KOPT-K1 (cell line): ENCODE data around the gene RPSA.

Source experiments
- H3K27ac ChIP-seq: fragments of 200-600 bp; sonication (generic); 2 replicates; pipeline ENCODE4 v1.5.1; 2016; ENCODE audit warnings: antibody characterized with exemption, mild to moderate bottlenecking, low read depth, low read length; ENCODE audit not compliant: poor library complexity, severe bottlenecking
- H3K36me3 ChIP-seq: fragments of 200-600 bp; sonication (generic); 2 replicates; pipeline ENCODE4 v1.5.1; 2017; ENCODE audit warnings: antibody characterized with exemption, mild to moderate bottlenecking, low read length, moderate library complexity; ENCODE audit not compliant: insufficient read depth
- H3K9me3 ChIP-seq: fragments of 200-600 bp; sonication (generic); 2 replicates; pipeline ENCODE4 v1.5.1; 2017; ENCODE audit warnings: antibody characterized with exemption, low read length, mild to moderate bottlenecking; ENCODE audit not compliant: insufficient read depth, poor library complexity, severe bottlenecking

The RPSA gene

DNA sequence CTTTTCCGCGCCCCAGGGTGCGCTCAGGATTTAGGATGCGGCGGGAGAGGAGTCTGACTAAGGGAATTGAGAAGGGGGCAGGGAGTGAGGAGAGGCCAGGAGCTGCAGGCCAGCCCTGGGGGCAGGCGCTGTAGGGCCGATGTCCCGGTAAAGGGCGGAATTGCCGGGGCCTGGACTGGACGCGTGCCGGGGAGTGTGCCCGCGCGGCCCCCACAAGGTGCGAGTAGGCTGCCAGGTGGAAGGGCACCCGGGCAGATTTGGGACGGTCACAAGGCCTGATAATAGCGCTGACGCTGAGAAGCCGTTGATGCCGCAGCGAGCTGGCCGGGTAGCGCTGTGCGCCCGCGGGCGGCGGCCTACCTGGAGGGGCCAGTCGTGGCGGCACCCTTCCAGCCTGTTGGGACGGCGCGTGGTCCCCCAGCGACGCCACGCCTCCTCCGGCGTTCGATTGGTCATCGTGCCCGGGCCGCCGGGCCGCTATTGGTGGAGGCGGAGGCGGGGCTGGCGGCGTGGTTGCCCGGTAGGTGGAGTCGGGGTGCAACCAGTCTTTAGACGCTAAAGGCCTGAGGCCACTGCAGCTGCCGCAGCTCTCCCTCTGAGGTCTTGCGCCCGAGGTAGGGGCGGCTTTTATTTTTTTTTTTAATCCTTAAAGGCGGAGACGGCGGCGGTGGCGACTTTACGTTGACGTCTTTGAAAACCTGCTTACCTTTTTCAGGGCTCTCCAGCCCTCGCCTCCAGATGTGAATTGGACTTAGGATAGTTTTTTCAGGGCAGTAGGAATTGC lies 22.4 kb upstream of the RPSA start:
- H3K9me3 ChIP-seq, result no peaks in the 10 kb centered on the region
- H3K27ac ChIP-seq, result peak overlapping the region; percentile 91
- peaks cover 26% of the 10 kb centered on the region for H3K36me3 ChIP-seq

DNA sequence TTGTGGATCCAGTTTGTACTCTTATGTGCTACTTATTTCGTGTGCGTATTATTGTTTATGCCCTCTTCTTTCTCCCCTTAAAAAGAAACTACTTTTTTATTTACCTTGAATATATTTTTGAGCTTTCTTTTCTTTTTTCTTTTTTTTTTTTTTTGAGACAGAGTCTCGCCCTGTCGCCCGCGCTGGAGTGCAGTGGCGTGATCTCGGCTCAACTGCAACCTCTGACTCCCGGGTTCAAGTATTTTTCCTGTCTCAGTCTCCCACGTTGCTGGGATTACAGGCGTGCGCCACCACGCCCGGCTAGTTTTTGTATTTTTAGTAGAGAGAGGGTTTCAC lies 21.9 kb upstream of the RPSA start:
- H3K36me3 ChIP-seq, result peaks cover 32% of the 10 kb centered on the region
- no peaks in the 10 kb centered on the region for H3K9me3 ChIP-seq
- H3K27ac ChIP-seq, result no peak overlapping the region

DNA sequence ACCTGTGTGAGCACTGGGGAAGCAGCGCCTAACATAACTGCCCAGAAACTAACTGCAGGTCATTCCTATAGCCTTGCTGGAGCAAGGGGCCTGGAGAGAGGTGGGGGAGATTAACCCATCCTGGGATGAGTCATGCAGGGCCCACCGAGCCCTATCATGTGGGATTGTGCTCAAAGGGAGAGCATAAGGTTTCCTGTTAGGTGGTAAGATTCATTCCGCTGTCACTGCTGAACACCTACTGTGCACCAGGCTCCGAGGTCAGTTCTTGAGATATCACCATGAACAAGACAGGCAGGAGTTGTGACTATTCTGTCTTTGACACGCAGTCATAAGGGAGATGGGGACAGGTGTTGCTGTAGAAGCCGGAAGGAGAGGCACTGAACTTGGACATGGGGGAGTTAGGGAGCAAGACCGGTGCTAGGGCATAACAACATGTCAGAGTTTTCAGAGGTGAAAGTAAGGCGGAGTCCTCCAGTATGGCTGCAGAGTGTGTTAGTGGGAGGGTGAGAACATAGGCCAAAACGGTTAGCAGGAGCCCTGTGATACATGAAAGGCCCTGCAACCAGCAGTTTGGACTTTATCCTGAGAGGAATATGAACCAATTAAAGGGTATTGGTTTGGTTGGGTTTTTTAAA lies 20.9 kb upstream of the RPSA start:
- H3K36me3 ChIP-seq, result peaks cover 41% of the 10 kb centered on the region
- no peak overlapping the region for H3K27ac ChIP-seq
- H3K9me3 ChIP-seq, result no peaks in the 10 kb centered on the region

DNA sequence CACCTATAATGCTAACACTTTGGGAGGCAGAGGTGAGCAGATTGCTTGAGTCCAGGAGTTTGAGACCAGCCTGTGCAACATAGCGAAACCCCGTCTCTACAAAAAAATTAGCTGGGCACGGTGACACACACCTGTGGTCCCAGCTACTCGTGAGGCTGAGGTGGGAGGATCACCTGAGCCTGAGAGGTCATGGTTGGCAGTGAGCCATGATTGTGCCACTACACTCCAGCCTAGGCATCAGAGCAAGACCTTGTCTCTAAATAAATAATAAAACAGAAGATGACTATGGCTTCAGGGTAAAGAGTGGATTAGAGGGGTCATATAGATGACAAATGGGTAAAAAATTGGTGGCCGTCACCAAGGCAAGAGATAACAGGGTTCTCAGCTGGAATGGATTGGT lies 20.2 kb upstream of the RPSA start:
- Histone ChIP-seq H3K36me3 (peaks cover 49% of the 10 kb centered on the region), H3K9me3 (no peaks in the 10 kb centered on the region), H3K27ac (no peak overlapping the region)

DNA sequence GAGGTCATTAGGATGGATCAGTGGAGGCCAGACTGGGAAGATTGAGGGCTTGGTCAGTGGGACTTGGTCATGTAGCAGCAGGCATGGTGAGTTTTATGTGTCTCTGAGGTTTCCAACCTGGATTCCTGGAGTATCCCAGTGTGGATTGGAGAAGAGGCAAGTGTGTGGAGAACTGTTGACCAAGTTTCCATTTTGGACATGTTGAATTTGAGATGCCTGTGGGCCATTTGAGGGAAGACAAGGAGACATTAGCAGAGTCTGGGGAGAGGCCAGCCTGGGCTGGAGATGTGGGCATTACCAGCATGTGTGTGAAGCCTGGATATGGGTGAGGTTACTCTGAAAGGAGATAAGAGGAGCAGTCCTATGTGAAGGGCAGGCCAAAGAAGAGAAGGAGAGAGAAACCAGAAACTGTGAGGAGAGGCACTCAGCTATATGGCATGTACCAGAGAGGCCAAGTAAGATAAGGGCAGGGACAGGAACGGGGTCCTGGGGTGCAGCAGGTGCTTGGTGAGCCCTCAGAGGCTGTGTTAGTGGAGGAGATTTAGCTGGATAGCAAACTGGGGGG lies 19.0 kb upstream of the RPSA start:
- Histone ChIP-seq H3K27ac (no peak overlapping the region), H3K36me3 (peaks cover 60% of the 10 kb centered on the region)

DNA sequence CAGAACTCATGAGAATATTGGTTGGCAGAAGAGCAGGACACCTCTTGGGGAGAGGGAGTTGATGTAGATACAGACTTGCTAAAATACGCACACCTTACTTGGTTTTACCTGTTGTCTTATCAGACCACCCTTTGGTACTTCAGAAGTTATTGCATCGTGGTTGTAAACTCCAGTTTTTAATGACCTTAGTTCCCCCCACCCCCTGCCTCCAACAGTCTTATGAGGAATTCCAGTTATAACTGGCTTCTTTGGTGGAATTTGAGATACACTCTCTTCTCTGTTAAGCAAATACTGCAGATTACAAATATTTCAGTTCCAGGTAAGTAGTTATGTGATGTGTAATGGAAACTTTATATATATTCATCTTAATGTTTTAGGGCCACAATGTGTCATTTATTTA lies 18.4 kb upstream of the RPSA start:
- no peak overlapping the region for H3K27ac ChIP-seq
- H3K36me3 ChIP-seq, result peaks cover 67% of the 10 kb centered on the region
- H3K9me3 ChIP-seq, result no peaks in the 10 kb centered on the region

More for the DNA sequence above, 19.0 kb upstream of the RPSA start:
- no peaks in the 10 kb centered on the region for H3K9me3 ChIP-seq

DNA sequence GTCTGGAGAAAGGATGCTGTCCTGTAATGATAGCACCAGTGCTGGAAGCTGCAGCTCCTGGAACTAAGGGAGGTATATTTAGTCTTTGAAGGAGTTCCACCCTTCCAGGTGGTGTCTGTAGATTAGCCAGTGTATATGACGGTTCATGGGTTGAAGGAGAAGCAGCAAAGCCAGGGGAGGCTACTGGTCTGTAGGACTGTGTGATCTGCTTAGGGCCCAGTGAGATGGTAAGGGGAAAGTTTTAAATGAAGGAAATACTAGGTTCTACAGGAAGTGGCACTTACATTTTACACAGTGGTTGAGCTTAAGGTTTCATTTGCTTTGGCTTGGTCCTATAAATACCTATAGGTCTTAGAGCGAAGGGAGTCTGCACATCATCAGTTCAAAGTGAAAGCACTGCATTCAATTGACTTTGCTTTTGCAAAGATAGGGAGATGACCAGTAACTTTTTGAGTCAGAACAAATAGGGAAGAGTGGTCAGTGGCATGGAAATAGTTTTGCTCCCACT lies 17.7 kb upstream of the RPSA start:
- no peak overlapping the region for H3K27ac ChIP-seq
- H3K9me3 ChIP-seq, result no peaks in the 10 kb centered on the region
- peaks cover 74% of the 10 kb centered on the region for H3K36me3 ChIP-seq

DNA sequence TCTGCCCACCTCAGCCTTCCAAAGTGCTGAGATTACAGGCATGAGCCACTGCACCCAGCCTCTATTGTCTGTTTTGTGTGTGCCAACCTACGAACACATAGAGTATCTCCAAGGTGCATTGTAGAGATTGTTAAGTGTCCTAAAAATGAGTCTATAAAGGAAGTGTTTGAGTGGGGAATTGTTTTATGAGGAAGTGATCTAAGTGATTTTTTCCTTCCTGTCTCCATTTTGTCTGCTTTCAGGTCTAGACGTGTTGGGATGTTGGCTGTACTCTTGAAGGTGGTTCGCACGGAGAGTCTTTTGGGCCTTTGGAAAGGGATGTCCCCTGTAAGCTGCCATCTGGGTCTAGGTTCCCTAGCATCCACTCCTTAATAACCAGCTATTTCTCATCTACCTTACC lies 16.3 kb upstream of the RPSA start:
- Histone ChIP-seq H3K9me3 (no peaks in the 10 kb centered on the region), H3K36me3 (peaks cover 83% of the 10 kb centered on the region), H3K27ac (no peak overlapping the region)

DNA sequence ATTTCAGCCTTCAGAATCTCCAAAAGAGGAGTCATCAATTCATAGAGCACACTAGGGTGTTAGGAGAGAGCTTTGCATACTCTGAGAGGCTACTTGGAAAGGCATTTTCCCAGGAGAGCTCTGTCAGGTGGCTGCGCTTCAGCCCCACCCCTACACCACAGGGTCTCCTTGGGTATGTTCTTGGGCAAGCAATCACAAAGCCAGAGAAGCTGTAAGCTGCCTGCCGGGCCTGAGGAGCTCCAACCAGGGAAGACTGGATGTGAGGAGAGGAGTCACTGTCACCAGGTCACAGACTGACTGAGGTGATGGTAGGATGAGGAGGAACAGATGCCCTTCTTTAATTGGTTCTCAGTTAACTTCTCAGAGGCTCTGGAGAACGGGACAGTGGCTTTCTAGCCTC lies 9.8 kb upstream of the RPSA start:
- H3K27ac ChIP-seq, result no peak overlapping the region

DNA sequence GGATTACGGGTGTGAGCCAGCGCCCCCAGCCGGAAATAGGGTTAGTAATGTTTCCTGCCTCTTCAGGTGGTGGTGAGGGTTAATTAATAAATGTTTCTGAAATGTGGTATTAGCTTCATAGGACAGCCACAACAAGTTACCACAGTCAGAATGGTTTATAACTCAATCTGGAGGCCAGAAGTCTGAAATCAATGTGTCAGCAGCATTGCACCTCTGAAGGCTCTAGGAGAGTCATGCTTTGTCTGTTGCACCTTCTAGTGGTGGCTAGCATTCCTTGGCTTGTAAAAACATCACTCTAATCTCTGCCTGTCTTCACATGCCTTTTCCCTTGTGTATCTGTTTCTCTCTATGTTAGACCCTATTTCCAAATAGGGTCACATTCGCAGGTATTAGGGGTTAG lies 7.8 kb upstream of the RPSA start:
- Histone ChIP-seq H3K27ac (no peak overlapping the region), H3K9me3 (no peaks in the 10 kb centered on the region), H3K36me3 (peaks cover 92% of the 10 kb centered on the region)

More for the DNA sequence above, 9.8 kb upstream of the RPSA start:
- Histone ChIP-seq H3K9me3 (no peaks in the 10 kb centered on the region), H3K36me3 (peaks cover 99% of the 10 kb centered on the region)

DNA sequence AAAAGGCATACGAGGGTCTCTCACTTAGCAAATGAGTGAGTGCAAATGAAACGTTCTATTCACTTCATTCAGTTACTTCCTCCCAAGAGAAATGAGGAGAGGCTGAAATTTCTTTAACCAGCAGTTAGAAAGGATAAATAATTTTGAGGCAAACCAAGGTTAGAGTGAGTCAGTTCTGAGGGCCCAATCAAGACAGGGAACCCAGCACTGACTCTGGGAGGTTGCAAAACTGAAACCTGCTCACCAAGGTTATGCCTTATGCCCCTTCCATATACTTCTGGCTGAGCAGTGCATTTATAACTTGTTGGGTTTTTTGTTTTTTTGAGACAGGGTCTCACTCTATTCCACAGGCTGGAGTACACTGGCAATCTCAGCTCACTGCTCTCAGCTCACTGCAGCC lies 4.5 kb upstream of the RPSA start:
- no peaks in the 10 kb centered on the region for H3K9me3 ChIP-seq
- no peak overlapping the region for H3K27ac ChIP-seq
- H3K36me3 ChIP-seq, result peaks cover 61% of the 10 kb centered on the region

DNA sequence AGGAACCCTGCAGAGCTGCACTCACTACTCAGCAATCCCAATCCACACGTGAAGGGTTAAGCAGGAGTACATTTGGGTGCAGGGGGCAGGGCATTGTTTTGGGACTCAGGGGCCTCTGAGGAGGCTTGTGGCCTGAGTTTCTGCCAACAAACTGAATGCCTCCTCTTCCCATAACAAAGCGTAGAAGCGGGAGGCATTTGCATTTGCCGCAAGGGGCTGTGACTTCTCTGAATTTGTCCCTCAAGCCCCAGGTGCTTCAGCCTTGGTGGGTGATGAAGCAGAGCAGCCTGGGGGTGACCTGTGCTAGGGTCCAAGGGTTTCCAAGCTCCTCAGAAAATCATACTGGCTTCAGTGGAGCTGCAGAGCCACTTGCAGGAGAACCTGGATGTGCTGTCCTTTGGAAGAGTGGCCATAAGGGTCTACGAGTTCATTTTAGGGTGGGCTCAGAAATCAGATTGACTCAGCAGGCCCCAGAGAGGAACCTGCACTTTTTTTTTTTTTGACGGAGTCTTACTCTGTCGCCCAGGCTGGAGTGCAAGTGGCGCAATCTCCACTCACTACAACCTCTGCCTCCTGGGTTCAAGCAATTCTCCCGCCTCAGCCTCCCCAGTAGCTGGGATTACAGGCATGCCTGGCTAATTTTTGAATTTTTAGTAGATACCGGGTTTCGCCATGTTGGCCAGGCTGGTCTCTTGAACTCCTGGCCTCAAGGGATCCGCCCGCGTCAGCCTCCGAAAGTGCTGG lies 1.4 kb upstream of the RPSA start:
- no peaks in the 10 kb centered on the region for H3K9me3 ChIP-seq
- peak overlapping the region; percentile 78 for H3K27ac ChIP-seq
- H3K36me3 ChIP-seq, result peaks cover 61% of the 10 kb centered on the region

DNA sequence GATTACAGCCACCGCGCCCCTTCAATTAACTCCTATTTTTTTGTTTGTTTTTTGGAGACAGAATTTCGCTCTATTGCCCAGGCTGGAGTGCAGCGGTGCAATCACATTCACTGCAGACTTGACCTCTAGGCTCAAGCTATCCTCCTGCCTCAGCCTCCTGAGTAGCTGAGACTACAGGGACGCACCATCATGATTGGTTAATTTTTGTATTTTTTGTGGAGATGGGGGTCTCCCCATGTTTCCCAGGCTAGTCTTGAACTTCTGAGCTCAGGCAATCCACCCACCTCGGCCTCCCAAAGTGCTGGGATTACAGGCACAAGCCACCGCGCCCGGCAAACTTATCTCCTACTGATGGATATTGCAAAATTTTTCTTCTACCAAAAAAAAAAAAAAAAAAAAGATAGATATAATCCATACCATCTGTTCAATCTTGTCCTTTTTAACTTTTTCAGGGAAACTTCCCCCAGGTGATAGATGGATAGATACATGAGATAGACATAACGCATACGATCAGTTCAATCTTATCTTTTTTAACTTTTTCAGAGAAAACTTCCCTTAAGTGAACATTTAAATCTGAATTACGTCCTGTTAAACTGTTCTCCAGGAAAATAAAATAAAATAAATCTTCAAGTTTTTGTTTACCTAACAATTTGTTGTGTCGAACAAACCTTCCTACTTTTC lies 693 bp upstream of the RPSA start:
- Histone ChIP-seq H3K27ac (peak overlapping the region; percentile 78), H3K9me3 (no peaks in the 10 kb centered on the region), H3K36me3 (peaks cover 61% of the 10 kb centered on the region)

DNA sequence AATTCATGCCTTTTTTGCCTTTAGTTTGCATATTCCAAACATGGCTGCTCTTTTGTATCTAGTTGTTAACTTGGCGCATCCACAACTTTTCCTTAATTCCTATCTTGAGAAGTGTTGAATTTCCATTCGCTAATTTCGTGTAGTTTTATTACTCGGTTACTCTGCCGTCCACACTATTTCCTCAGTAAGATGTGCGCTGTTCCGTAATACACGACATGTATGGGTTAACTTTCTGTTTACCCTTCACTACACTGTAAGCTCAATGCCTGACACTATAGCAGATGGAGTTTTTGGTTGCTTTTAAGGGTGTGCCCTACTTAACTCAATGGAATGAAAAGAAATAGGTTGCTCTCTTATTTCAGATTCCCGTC lies 724 bp downstream of the RPSA start:
- Histone ChIP-seq H3K36me3 (peaks cover 61% of the 10 kb centered on the region), H3K9me3 (no peaks in the 10 kb centered on the region), H3K27ac (peak overlapping the region; percentile 78)
